GM19239 (cell line): ENCODE data around the gene CRACR2A.

Experiments
- DNase-seq: peaks from one replicate; pipeline ENCODE4 v3.0.0; 2011; ENCODE audit warnings: low spot score; ENCODE audit not compliant: insufficient read length
- FAIRE-seq: peaks from 2 replicates; lab custom pipeline; 2011; peaks lifted over from hg19 to GRCh38; lab: Jason Lieb, UNC

CRACR2A gene

DNA sequence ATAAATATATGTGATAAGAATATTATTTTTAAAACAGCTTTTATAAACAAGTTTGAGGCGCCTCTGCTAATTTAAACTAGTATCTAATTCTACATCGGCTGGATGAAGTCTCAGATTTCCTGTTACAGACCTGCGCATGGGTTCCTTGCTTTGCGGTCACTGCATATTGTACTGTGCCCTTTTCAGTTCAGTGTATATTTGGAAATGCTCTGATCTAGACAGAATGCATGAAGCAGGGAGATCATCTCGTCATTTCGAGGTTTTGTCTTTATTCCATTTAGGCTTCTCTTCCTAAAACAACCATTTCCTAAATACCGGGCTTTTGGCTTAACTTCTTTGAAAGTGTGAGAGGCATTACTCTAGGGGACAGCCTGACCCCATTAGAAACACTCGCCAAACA is 25.6 kb downstream of the CRACR2A start:
- DNase-seq (no peak), FAIRE-seq (no peak)

DNA sequence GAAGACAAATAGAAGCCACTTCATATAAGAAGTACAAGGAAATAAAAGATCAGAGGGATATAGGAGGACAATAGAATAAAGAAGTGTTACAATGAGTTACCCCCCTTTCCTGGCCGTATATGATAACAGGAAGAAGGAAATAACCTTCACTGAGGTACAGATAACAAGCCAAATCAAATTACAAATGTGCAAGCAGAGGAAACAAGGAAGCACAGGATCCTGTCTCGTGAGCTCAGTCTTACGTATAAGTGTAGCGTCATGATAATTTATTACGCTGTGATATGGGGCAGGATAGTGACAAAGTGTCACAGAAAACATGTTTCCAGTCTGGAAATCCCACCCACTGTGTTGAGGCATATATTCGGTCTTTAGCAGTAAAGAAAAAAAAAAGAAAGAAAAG is 26.5 kb downstream of the CRACR2A start:
- no peak for FAIRE-seq
- no peak for DNase-seq

DNA sequence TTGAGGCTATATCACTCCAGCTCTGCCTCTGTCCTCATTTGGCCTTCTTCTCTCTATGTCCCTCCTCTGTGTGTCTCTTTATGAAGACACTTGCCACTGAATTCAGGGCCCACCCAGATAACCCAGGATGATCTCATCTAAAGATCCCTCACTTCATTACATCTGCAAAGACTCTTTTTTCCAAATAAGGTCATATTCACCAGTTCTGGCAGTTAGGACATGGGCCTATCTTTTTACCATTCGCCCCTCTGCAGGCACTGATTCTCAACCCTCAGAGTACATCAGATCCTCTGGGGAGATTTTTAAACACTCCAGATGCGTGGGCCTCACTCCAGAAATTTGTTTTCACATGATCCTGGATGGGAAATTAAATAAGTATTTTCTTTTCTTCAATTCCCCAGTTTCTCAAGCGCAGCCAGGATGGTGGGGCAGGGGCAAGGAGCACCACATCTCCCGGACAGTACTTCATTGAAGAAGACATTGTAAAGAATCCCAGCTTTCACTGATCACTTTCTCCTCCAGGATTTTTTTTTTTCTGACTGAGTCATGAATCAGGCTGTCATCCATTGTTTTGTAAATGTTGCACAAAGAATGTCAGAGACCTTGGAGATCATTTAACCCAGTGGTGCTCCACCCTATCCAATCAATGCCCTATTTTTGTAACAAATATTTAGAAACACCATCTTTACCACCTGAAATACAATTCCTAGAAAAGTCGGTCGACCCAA is 27.4 kb downstream of the CRACR2A start:
- FAIRE-seq (no peak), DNase-seq (no peak)

DNA sequence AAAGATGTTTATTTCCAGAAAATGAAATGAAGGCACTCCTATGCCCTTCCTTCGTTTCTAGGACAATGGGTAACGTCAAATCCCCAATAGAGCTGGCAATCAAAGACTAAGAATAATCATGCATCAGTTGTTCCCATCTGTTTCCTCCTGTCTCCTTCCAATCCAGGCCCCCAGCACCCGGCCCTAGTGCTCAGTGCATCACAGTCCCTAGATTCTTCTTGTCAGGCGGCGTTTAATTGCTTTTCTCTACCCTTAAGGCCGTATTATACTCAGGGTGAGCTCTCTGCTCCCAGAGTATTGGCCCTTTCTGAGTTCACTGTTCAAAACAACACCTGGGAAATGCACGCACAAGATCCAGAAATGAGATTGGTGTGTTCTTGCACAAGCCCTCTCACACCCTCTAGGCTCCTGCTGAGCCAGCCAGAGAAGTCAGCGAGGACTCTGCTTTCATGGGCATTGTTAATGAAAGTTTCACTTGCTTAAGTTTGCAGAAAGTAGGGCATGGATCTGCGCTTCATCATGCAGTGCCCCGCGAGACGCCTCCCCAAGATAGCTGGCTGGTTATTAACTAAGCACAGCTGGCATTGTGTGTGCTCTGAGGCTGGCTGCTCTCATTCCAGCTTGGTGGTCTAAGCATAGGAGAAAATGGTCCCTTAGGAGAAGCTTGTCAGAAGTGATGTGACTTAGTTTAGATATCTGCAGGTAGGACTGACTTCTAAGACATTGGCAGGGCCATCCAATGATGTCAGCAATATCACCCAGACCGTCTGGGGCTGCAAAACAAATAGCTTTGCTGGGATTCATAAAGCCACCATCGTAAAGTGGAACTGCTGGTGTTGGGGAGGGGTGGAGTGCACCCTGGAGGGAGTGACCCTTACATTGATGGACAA is 28.7 kb downstream of the CRACR2A start:
- DNase-seq (no peak), FAIRE-seq (no peak)

DNA sequence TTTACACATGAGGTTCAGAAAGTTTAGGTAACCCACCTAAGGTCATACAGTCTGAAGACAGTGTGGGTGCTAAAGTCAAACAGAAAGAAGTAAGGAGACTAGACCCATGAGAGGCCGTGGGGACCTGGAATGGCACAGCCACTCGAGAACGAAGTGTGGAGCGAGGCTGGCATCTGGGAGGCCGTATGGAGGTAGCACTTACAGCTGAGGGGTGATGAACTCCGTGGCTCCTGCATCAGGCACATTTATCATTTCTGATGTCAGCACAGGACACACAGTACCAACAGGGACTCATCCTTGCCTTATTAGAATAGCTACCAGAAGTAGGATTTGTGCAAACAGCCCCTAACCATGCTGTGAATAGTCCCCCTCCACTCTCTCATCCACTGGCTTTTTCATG is 30.5 kb downstream of the CRACR2A start:
- no peak for DNase-seq
- no peak for FAIRE-seq

DNA sequence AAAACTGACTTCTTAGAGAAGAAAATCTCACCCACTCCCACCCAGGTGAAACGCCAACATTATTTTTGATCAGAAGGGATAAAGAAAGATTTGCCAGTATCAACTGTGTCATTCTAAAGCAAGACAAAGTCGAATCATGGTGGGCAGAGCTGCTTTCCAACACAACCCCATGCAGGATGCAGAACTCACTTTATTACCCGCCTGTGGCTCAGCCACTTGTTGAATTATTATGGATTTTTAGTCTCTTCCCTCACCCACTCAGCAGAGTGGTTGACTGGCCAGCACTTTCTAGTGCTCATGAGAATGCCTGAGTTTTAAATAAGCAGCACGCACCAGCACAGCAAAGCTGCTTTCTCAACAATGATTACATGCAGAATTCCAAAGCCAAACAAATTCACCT is 32.1 kb downstream of the CRACR2A start:
- DNase-seq, result no peak
- no peak for FAIRE-seq

DNA sequence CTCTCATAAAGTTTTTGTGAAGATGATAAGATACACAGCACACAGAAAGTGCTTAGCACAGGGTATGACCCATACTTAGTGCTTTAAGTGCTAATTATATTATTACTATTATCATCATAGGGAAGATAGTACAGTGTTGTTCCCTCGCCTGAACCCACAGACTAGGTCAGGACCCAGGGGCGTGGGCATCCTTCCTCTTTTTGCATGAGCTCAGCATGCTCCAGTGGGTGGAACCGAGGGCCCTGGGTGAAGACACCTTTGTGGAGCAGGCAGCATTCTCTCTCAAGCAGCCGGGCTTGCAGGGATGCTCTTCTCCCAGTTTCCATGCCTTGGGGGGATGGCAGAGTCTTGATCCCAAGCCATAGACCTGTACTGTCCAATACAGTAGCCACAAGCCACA is 34.8 kb downstream of the CRACR2A start:
- no peak for DNase-seq
- FAIRE-seq, result no peak

DNA sequence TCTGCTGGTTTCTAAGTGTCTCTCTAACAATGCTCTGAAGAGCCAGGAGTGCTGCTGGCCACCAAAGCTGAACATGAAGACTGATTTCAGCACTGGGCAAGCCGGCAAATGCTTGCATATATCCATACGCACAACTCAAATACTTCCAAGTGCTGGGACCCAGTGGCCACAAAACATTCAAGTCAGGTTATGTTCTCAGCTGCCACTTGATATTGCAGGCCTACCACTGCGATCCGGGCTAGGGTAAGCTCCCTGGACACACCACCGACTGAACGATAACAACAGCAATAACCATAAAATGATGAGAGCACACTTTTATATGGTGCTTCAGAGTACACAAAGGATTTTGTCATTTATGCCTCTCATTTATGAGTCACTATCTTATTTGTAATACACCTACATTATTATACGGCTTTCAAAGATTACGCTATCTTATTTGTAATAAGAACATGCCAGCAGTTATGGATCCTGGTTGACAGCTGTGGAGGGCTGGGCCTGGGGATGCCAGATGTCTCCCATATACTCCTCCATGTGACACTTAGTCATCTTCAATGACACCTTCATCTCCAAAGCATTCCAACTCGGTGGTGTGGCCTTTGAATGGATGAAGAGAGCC is 35.5 kb downstream of the CRACR2A start:
- no peak for DNase-seq
- FAIRE-seq, result no peak

DNA sequence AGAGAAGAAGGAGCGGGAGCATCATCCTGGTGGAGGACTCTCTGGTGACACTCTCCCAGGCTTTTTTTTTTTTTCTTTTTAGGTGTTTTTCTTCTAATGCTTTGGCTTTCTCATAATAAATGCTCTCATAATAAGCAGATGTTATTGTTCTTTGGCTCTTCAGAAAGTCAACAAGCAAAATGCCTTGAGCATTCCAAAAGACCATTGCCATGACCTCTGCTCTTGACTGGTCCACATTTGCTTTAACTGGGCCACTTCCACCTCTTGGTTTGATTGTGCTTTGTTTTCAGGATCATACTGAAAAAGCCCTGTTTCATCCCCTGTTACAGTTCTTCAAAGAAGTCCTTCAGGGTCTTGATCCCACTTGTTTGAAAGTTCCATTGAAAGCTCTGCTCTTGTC is 36.9 kb downstream of the CRACR2A start:
- FAIRE-seq, result no peak
- DNase-seq, result no peak

DNA sequence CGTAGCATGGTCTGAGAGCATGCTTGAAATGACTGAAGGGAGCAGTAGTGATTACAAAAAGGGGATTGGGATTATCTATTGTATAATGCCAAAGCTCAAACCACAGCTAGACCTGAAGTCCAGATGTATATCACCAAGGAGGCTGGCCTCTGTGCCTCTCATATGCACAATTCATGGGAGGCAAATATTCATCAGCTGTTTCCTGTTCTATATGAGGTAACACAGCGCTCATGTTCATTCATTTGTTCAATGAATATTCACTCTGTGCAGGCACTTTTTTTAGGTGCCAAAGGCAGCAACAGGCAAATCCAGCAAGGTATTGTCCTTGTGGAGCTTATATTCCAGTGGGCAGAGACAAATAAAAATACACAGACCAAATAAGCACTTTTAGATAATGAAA is 39.0 kb downstream of the CRACR2A start:
- DNase-seq (no peak), FAIRE-seq (no peak)

DNA sequence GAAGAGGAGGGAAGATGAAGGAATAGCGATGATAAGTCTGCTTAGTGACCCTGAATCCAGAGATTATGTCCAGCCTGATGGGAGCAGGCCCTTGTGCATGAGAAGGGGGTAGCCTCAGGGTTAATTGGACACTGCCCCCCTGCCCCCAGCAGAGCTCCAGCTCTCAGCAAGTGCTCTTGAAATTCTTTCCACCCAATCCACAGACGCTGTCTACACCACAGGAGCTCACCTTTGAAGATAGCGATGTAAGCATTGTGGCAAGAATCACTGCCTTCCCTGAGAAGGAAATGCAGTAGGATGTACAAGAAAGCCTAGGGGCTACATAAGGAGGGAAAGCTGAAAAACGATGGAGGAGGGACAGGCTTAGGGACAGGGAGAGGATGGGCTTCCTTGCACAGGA is 39.4 kb downstream of the CRACR2A start:
- DNase-seq (no peak), FAIRE-seq (no peak)

DNA sequence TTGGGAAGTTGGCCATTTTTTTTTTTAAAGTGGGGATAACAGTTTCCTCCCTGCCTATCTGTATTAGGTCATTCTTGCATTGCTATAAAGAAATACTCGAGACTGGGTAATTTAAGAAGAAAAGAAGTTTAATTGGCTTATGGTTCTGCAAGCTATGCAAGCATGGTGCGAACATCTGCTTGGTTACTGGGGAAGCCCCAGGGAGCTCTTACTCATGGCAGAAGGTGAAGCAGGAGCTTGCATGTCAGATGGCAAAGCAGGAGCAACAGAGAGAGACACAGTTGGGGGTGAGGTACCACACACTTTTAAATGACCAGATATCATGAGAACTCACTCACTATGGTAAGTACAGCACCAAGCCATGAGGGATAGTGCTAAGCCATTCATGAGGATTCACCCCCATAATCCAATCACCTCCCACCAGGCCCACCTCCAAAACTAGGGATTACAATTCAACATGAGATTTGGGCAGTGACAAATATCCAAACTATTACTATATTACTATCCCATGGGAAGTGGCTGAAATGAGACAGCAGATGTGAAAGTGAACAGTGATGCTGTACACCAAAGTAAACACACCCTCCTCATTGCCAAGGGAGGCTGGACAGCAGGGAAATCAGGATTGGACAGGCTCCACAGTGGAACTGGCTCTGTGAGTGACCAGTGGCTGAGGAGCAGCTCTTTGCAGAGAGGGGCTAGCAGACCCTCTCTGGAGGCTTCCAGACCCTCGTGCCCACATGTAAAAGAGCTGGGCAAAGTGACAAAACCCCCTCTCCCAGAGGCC is 40.5 kb downstream of the CRACR2A start:
- no peak for DNase-seq
- FAIRE-seq, result no peak

DNA sequence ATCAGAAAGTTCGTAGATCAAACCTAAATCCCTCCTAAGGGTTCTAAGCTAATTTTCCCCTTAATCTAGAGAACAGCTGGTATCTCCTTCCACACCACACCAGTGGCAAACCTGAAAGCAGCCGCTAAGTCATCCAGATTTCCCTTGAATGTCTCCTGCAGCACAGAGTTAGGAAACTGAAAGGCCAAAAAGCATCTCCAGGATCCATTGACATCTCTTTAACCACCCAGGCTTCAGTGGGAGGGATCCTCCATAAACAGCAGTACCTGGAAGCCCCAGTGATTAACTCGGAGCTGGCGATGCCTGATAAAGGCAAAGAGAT is 47.6 kb downstream of the CRACR2A start:
- FAIRE-seq (no peak), DNase-seq (no peak)

DNA sequence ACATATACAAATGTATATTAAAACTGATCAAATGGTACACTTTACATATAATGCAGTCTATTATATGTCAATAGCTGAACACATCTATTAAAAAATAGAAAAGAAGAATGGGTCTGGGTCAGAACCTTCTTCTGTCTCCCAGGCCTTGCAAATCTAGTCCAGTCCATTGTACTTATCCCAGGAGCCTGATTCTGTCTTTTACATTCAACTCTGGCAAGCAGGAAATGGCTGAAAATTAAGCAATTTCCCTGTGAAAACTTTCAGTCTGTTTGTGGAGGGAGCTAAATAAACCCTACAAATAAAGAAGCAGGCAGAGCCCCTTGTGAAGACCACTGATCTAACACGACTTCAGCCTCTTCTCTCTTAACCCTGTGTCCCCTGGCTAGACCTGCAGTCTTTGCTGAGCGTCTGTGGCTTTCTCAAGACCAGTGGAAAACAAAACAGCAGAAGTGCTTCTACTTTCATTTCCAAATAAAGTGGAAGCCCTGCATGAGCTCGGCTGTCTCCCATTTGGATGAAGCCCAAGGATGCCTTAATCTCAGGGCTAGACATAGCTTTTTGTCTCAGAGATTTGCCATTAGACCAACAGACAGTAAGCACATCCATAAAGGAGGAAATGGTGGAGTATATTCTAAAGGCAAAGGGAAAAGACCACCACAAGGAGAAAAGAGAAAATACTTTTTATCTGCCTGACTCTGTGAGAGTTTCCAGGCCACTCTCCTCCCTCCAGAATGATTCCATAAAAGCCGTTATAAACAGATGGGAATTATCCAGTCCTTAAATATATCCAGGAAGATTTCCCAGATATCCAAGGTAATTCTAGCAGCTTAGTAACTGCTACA is 48.2 kb downstream of the CRACR2A start:
- FAIRE-seq, result peak; percentile 84

DNA sequence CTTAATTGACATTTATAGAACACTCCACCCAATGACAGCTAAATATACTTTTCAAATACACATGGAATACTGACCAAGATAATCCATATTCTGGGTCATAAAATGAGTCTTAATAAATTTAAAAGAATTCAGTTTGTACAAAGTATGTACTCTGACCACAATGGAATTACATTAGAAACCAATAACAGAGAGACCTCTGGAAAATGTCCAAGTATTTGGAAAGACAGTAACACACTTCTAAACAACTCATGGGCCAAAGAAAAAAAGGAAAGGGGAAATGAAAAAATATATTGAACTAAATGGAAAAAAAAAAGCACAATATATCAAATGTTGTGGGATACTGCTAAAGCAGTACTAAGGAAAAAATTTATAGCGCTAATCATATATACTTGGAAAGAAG is 52.0 kb downstream of the CRACR2A start:
- DNase-seq (no peak), FAIRE-seq (no peak)

More for the DNA sequence above, 48.2 kb downstream of the CRACR2A start:
- peak; percentile 13 for DNase-seq

DNA sequence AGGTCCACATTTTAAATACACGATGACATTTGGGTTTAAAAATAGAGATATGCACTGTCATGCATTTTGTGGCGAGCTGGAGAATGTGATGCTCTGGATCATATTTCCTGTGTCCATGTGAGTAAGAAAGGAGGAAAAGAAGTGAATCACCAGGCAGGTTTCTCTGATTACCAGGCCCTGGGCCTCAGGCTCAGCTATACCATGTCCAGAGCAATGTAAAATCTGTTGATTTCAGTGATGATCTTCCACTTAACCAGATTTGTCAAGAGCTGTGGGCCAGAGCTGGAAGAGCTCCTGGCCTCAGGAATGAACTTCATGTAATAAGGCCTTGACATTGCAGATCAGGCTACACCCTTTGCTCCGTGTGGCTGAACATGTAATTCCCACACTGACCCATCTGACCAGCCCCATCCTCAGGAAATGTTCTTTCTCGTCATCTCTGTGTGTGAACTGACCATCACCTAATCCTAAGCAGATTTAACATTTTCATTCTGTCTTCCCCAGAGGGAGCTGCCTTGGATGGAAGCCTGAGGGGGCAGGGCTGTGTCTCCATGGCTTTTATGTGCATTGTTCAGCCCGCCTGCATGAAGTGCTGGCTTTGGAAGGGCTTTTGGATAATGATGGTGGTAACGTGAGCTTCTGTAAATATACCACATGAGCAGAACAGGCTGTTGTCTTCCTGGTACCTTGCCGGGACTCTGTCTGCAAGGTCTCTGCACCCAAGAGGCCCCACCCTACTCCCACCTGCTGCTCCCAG is 54.5 kb downstream of the CRACR2A start:
- FAIRE-seq, result no peak
- no peak for DNase-seq

DNA sequence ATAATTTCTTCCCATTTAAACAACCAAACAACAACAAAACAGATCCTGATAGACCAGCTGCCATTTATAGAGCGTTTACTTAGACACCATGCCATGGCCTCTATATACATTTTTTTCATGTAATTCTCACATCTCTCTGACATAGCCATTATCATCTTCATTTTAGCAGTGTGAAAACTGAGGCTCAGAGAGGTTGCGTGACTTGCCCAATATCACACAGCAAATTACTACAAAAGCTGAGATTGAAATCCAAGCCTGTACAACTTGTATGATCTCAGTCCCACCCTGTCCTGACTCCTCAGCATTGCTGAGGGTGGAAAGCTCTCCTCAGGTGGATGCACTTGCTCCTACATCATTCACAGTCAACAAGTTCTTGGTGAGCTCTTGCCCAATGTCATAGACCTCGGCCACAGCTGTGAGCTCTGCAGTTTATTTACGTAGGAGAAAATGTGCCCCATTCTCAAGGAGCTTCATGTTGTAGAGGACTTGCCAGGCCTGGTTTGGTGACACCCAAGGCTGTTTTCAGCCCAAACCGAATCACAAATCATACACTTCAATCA is 55.5 kb downstream of the CRACR2A start:
- DNase-seq (no peak), FAIRE-seq (no peak)

DNA sequence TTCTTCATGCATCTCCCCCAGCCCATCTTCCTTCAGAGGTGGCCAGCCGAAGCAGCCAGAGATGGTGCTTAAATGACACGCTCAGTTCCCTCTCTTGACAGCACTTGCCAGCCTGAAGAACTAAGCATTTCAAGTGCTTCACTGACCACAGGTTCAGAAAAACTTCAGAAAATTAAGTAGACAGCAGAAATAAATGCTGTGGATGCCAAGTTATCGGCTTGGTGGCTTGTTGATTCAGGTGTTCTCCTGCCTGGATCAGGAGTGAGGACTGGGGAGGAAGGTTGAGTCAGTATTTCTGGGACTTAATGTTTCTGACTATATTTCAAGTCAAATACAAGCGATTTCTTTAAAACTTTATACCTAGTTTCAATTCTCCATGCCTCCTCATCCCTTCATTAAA is 58.2 kb downstream of the CRACR2A start:
- DNase-seq (no peak), FAIRE-seq (no peak)
